GM12878 (cell line): ENCODE results near the gene CCDC78. TPM values are rescaled to one million over a fixed set of nuclear protein-coding genes. Genes with fewer than 3 reads are reported as not detected.

Experiments
- ATAC-seq: fragments of 200-7000 bp; cut with Tn5 transposase; 3 replicates; pipeline ENCODE4 v1.9.1; 2020; ENCODE audit warnings: mild to moderate bottlenecking, moderate library complexity
- BruUV-seq: library from RNA; stranded (reverse); fragments of 400-500 nt; replicated peaks from 2 replicates; lab custom pipeline; 2021; lab: Mats Ljungman, UMichigan
- CTCF ChIA-PET: fragments of 300-600 bp; sonication (Branson Sonifier 250); formaldehyde crosslinking; extraction: SDS; loops from one replicate; lab custom pipeline; 2021; ENCODE audit warnings: inconsistent platforms; lab: Yijun Ruan, JAX
- POLR2A ChIA-PET: fragments of 350-600 bp; formaldehyde crosslinking; extraction: SDS; loops from one replicate; lab custom pipeline; 2021; ENCODE audit warnings: inconsistent platforms; lab: Charles Lee
- RAD21 ChIA-PET: fragments of 300-600 bp; sonication (Branson Sonifier 250); formaldehyde crosslinking; loops from one replicate; lab custom pipeline; 2023; ENCODE audit warnings: antibody characterized with exemption; ENCODE audit not compliant: unreplicated experiment; lab: Charles Lee
- SMC1A ChIA-PET: fragments of 300-600 bp; sonication (Branson Sonifier 250); formaldehyde crosslinking; loops from one replicate; lab custom pipeline; 2023; ENCODE audit not compliant: unreplicated experiment, uncharacterized antibody; lab: Charles Lee
- DNase-seq: peaks from one replicate; pipeline ENCODE4 v3.0.0-alpha.2; 2011; ENCODE audit warnings: low read depth, low spot score
- FAIRE-seq: peaks from 3 replicates; lab custom pipeline; 2011; peaks lifted over from hg19 to GRCh38; lab: Jason Lieb, UNC
- H2AFZ ChIP-seq: 2 replicates; pipeline ENCODE4 v1.6.0; 2011; ENCODE audit warnings: low read depth, low read length, control low read depth; ENCODE audit not compliant: control insufficient read depth
- H3K27ac ChIP-seq: 2 replicates; pipeline ENCODE4 v1.5.1; 2011; ENCODE audit warnings: control low read depth; ENCODE audit not compliant: control insufficient read depth, insufficient read depth
- H3K27me3 ChIP-seq, 2 experiments: replicated peaks in 1 of 2; 2 replicates each; pipeline versions ENCODE4 v1.6.0 to v1.6.1; 2011; ENCODE audit warnings: low read length in 1 of 2; ENCODE audit not compliant: control insufficient read depth in 2 of 2, insufficient read depth in 2 of 2
- H3K36me3 ChIP-seq, 2 experiments: 2 replicates each; pipeline ENCODE4 v1.5.1; 2011; ENCODE audit warnings: low read length in 1 of 2; ENCODE audit not compliant: control insufficient read depth in 2 of 2, insufficient read depth in 2 of 2
- H3K4me1 ChIP-seq: 2 replicates; pipeline ENCODE4 v1.6.1; 2011; ENCODE audit warnings: mild to moderate bottlenecking, low read length, moderate library complexity, mixed read lengths; ENCODE audit not compliant: control insufficient read depth, insufficient read depth
- H3K4me2 ChIP-seq: 2 replicates; pipeline ENCODE4 v1.6.0; 2011; ENCODE audit warnings: control low read depth; ENCODE audit not compliant: control insufficient read depth, insufficient read depth
- H3K4me3 ChIP-seq: fragments of 200-600 bp; sonication (generic); 2 replicates; pipeline ENCODE4 v1.5.1; 2016
- H3K79me2 ChIP-seq: 2 replicates; pipeline ENCODE4 v1.6.0; 2011; ENCODE audit warnings: low read length; ENCODE audit not compliant: control insufficient read depth, insufficient read depth
- H3K9ac ChIP-seq: 2 replicates; pipeline ENCODE4 v1.8.0; 2011; ENCODE audit warnings: low read length, control low read depth, mixed read lengths; ENCODE audit not compliant: control insufficient read depth, insufficient read depth
- H3K9me3 ChIP-seq: replicated peaks from 3 replicates; pipeline ENCODE4 v1.5.1; 2011; ENCODE audit warnings: mild to moderate bottlenecking, low read length; ENCODE audit not compliant: control insufficient read depth, insufficient read depth
- H4K20me1 ChIP-seq: 2 replicates; pipeline ENCODE4 v1.6.0; 2011; ENCODE audit not compliant: control insufficient read depth, insufficient read depth
- CEBPB ChIP-seq, 2 experiments: fragments of 150-350 bp in 1 of 2; IDR thresholded peaks; 2 replicates each; pipeline ENCODE4 v1.6.1; 2012 to 2014; ENCODE audit warnings: low read depth in 2 of 2, low read length in 2 of 2, borderline replicate concordance in 1 of 2, inconsistent platforms in 1 of 2
- HDGF ChIP-seq: fragments of 450-650 bp; IDR thresholded peaks from 2 replicates; pipeline ENCODE4 v1.6.1; 2016; ENCODE audit warnings: antibody characterized with exemption
- NFXL1 ChIP-seq: fragments of 450-650 bp; IDR thresholded peaks from 2 replicates; pipeline ENCODE4 v1.6.1; 2017; ENCODE audit warnings: antibody characterized with exemption, mild to moderate bottlenecking, borderline replicate concordance
- NRF1 ChIP-seq: conservative IDR thresholded peaks from 2 replicates; pipeline ENCODE4 v1.6.1; 2011; ENCODE audit warnings: mild to moderate bottlenecking, low read depth, low read length, improper control_type of control experiment
- SIX5 ChIP-seq: IDR thresholded peaks from 2 replicates; pipeline ENCODE4 v1.6.1; 2011; ENCODE audit warnings: mild to moderate bottlenecking, low read depth, low read length, moderate library complexity; ENCODE audit not compliant: severe bottlenecking
- STAT3 ChIP-seq: IDR thresholded peaks from 2 replicates; pipeline ENCODE4 v1.6.1; 2011; ENCODE audit warnings: low read depth, low read length, improper control_type of control experiment
- WGBS: methylation state at CpG from one replicate; pipeline ENCODE4 v1.1.6; 2016; ENCODE audit warnings: low lambda C conversion rate; ENCODE audit not compliant: insufficient replicate concordance, insufficient coverage; ENCODE audit errors: missing lambda C conversion rate; 5-methylcytosine and 5-hydroxymethylcytosine counted together
- in situ Hi-C: fragments of 300-500 bp; cut with MboI; formaldehyde crosslinking; loops from 9 replicates; pipeline ENCODE4 v1.14.3; 2018; ENCODE audit warnings: mixed read lengths
- intact Hi-C: fragments of 100-400 bp; cut with micrococcal nuclease; formaldehyde crosslinking; loops from one replicate; pipeline ENCODE4 v1.14.2; 2022; ENCODE audit not compliant: unreplicated experiment
- polyA plus RNA-seq, 11 experiments: library from polyadenylated mRNA; depleted of rRNA in 4 of 11; unstranded in 6 of 11; stranded (reverse) in 5 of 11; fragments of >200 nt; fragmentation: Nextera tagmentation in 4 of 11; fragmentation: Illumina TruSeq in 1 of 11; extraction: Ambion mirVana in 4 of 11; extraction: Trizol in 1 of 11; gene quantifications; 1 replicate in 1 of 11; 2 replicates in 10 of 11; pipeline versions ENCODE4 v1.2.1 to v1.2.3, GENCODE V29; 2011 to 2016; ENCODE audit warnings: inconsistent platforms in 2 of 11, missing spikeins in 2 of 11, low read depth in 1 of 11
- total RNA-seq, 4 experiments: library from RNA; depleted of rRNA in 3 of 4; stranded (reverse); fragments of >200 nt in 3 of 4; fragmentation: Illumina TruSeq in 1 of 4; extraction: Trizol in 1 of 4; gene quantifications; 2 replicates each; pipeline versions ENCODE4 v1.2.1 to v1.2.3, GENCODE V29; 2013 to 2021

CCDC78 gene
- total and polyA plus RNA-seq, 10 of the 15 experiments (the other 5 are each of a cell fraction or from before 2014, with no cell fraction given), result 0.10 to 26.2 (median 5.4) TPM

DNA sequence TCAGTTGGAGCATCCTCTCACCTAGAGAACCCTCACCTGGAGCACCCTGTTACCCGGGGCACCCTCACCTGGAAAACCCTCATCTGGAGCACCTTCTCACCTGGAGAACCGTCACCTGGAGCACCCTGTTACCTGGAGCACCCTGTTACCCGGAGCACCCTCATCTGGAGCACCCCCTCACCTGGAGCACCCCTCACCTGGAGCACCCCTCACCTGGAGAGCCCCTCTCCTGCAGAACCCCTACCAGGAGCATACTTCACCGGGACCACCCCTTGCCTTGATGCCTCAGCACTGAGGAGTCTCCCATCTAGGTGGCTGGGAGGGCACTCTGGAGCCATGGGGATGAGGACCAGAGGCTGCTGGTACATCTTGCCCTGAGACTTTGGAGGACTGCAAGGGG lies 17.3 kb downstream of the CCDC78 start:
- in situ Hi-C loops, result no loop called here
- no peak overlapping the region for H3K4me2 ChIP-seq
- no TSS peak for BruUV-seq
- H3K27me3 ChIP-seq, result peaks cover 0 to 3% of the 10 kb centered on the region in 2 experiments; a peak in 2 of 4 replicates
- H3K4me1 ChIP-seq, result no peaks in the 10 kb centered on the region
- no peak overlapping the region for H3K4me3 ChIP-seq
- WGBS, result 25% methylated on average over 3 of the region's 4 CpGs
- H4K20me1 ChIP-seq, result no peaks in the 10 kb centered on the region
- no peak overlapping the region for H2AFZ ChIP-seq
- SMC1A ChIA-PET, result no interaction called here
- FAIRE-seq, result no peak
- CTCF ChIA-PET, result interaction anchor here (1.0 kb wide), 1 partner anchor 13 kb away, joined by 5 read pairs; no protein-coding TSS in a partner anchor
- no peaks in the 10 kb centered on the region for H3K9me3 ChIP-seq
- H3K9ac ChIP-seq, result no peak overlapping the region
- intact Hi-C loops, result no loop called here
- 0 out of 2 replicates have a peak, but pooled peaks have one; percentile 83 for TF ChIP-seq NFXL1
- no peak for TF ChIP-seq CEBPB (IDR thresholded peaks at IDR 0.05; ENCODE audit: borderline replicate concordance in 1 of 2, low read depth in 2 of 2, low read length in 2 of 2)
- TF ChIP-seq SIX5, result no peak
- TF ChIP-seq, all 136 proteins: peak for 1
- Histone ChIP-seq H3K36me3 (no peaks in the 10 kb centered on the region), H3K79me2 (no peaks in the 10 kb centered on the region), H3K27ac (no peak overlapping the region)
- no peak for DNase-seq
- ChIA-PET POLR2A (no interaction called here), RAD21 (no interaction called here)
- no peak for ATAC-seq

DNA sequence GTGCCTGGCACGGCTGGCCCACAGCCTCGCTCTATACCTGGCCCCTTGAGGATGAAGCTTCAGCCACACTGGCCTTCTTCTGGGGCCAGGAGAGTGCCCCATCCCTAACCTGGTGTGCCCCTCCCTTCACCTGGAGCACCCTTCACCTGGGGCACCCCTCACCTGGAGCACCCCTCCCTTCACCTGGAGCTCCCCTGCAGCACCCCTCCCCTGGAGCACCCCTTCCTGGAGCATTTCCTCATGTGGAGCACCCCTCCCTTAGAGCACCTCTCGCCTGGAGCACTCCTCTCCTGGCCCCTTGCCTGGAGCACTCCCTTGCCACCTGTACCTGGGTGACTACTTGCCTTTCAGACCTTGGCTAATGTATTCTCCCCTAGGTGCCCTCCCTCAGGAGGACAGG lies 18.2 kb downstream of the CCDC78 start:
- intact Hi-C loops, result no loop called here
- Histone ChIP-seq H3K9me3 (no peaks in the 10 kb centered on the region), H3K4me1 (no peaks in the 10 kb centered on the region), H2AFZ (no peak overlapping the region), H3K4me2 (no peak overlapping the region), H3K9ac (no peak overlapping the region), H3K4me3 (no peak overlapping the region), H3K27me3 (peaks cover 0 to 5% of the 10 kb centered on the region in 2 experiments; a peak in 2 of 4 replicates), H4K20me1 (no peaks in the 10 kb centered on the region), H3K27ac (no peak overlapping the region), H3K79me2 (no peaks in the 10 kb centered on the region), H3K36me3 (no peaks in the 10 kb centered on the region)
- POLR2A ChIA-PET, result no interaction called here
- ATAC-seq, result no peak
- CTCF ChIA-PET, result no interaction called here
- SMC1A ChIA-PET, result no interaction called here
- no TSS peak for BruUV-seq
- RAD21 ChIA-PET, result no interaction called here
- TF ChIP-seq HDGF (no peak), NFXL1 (0 out of 2 replicates have a peak, but pooled peaks have one; percentile 34), STAT3 (no peak), NRF1 (no peak)
- no peak for FAIRE-seq
- in situ Hi-C loops, result no loop called here
- WGBS, result 15% methylated on average over 3 of the region's 3 CpGs
- DNase-seq, result no peak
